ENCODE data around the gene NUMBL.

Gene NUMBL

GRCh38 chr19:40621966-40622772 is 68.3 kb downstream of the NUMBL start:
- H3K4me3 ChIP-seq (ENCODE audit: low read length) = no peak overlapping the region
- no peak for TF ChIP-seq CTCF (conservative IDR thresholded peaks at IDR 0.05; ENCODE audit: low read depth, low read length)
- DNase-seq (ENCODE audit: low read depth) = no peak

GRCh38 chr19:40621283-40621682 is 69.2 kb downstream of the NUMBL start:
- no peak for TF ChIP-seq CTCF (conservative IDR thresholded peaks at IDR 0.05; ENCODE audit: low read depth, low read length)
- H3K4me3 ChIP-seq (ENCODE audit: low read length) = no peak overlapping the region
- DNase-seq (ENCODE audit: low read depth) = no peak

- TF ChIP-seq CTCF (conservative IDR thresholded peaks at IDR 0.05; ENCODE audit: low read depth, low read length) = no peak
- DNase-seq (ENCODE audit: low read depth) = no peak
Observed at GRCh38 chr19:40620161-40620485, 70.3 kb downstream of the NUMBL start.

GRCh38 chr19:40619333-40620160 is 70.9 kb downstream of the NUMBL start:
- DNase-seq (ENCODE audit: low read depth) = no peak
- no peak for TF ChIP-seq CTCF (conservative IDR thresholded peaks at IDR 0.05; ENCODE audit: low read depth, low read length)
- H3K4me3 ChIP-seq (ENCODE audit: low read length) = no peak overlapping the region

More at GRCh38 chr19:40620161-40620485, 70.3 kb downstream of the NUMBL start:
- no peak overlapping the region for H3K4me3 ChIP-seq (ENCODE audit: low read length)

- TF ChIP-seq CTCF (conservative IDR thresholded peaks at IDR 0.05; ENCODE audit: low read depth, low read length) = no peak
- H3K4me3 ChIP-seq (ENCODE audit: low read length) = no peak overlapping the region
- no peak for DNase-seq (ENCODE audit: low read depth)
Observed at GRCh38 chr19:40617961-40618360, 72.5 kb downstream of the NUMBL start.

- no peak for DNase-seq (ENCODE audit: low read depth)
- no peak overlapping the region for H3K4me3 ChIP-seq (ENCODE audit: low read length)
- TF ChIP-seq CTCF (conservative IDR thresholded peaks at IDR 0.05; ENCODE audit: low read depth, low read length) = no peak
Observed at GRCh38 chr19:40616941-40617340, 73.5 kb downstream of the NUMBL start.
